MM.1S (cell line): ENCODE data around the gene GTF3C4.

Experiments
- EZH2 ChIP-seq: fragments of 300-600 bp; sonication (generic); optimal IDR thresholded peaks from 2 replicates; pipeline ENCODE3; 2017; ENCODE audit warnings: low read depth, mild to moderate bottlenecking, antibody characterized with exemption, low read length, mixed read lengths
- EZH2phosphoT487 ChIP-seq: fragments of 300-600 bp; sonication (generic); IDR thresholded peaks from 2 replicates; pipeline ENCODE4 v1.6.1; 2018; ENCODE audit warnings: antibody characterized with exemption, low read length
- TF ChIP-seq, protein P1 (sequence below): fragments of 300-600 bp; sonication (generic); IDR thresholded peaks from 2 replicates; pipeline ENCODE4 v1.5.1; 2016; ENCODE audit warnings: antibody characterized with exemption, low read length, mixed read lengths

DNA sequence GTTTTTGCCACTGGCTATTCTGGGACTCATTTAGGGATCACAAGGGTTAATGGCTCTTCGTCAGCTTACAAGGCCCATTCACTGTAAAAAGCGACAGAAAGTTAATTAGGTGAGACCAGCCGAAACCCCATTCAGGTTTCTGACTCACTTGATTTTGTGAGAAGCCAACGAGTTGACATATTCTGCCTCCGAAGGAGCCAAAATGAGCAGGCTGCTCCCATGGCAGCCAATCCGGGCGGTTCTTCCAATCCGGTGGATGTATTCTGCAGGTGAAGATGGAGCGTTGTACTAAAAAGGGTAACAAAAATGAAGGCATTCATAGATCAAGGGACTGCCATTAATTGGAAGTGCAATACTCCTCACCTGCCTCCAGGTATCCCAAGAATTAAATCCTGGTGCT lies 40.1 kb upstream of the GTF3C4 start:
- TF ChIP-seq, protein P1, sequence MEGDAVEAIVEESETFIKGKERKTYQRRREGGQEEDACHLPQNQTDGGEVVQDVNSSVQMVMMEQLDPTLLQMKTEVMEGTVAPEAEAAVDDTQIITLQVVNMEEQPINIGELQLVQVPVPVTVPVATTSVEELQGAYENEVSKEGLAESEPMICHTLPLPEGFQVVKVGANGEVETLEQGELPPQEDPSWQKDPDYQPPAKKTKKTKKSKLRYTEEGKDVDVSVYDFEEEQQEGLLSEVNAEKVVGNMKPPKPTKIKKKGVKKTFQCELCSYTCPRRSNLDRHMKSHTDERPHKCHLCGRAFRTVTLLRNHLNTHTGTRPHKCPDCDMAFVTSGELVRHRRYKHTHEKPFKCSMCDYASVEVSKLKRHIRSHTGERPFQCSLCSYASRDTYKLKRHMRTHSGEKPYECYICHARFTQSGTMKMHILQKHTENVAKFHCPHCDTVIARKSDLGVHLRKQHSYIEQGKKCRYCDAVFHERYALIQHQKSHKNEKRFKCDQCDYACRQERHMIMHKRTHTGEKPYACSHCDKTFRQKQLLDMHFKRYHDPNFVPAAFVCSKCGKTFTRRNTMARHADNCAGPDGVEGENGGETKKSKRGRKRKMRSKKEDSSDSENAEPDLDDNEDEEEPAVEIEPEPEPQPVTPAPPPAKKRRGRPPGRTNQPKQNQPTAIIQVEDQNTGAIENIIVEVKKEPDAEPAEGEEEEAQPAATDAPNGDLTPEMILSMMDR, result no peak
- TF ChIP-seq EZH2 (no peak), EZH2phosphoT487 (no peak)
